ENCODE data around the gene RXFP1.

- TF ChIP-seq RAD21 (IDR thresholded peaks at IDR 0.05; ENCODE audit: low read length), result no peak
- TF ChIP-seq POLR2AphosphoS5 (IDR thresholded peaks at IDR 0.05; ENCODE audit: low read depth, low read length), result no peak
- TF ChIP-seq EP300 (IDR thresholded peaks at IDR 0.05; ENCODE audit: borderline replicate concordance in 1 of 2, low read depth in 1 of 2, low read length in 1 of 2), result no peak
- TF ChIP-seq SIN3A (IDR thresholded peaks at IDR 0.05; ENCODE audit: borderline replicate concordance, low read depth, low read length), result no peak
- TF ChIP-seq NRF1 (IDR thresholded peaks at IDR 0.05; ENCODE audit: low read depth, low read length), result no peak
- TF ChIP-seq FOXM1 (IDR thresholded peaks at IDR 0.05; ENCODE audit: low read depth), result no peak
- no peak for TF ChIP-seq CTCF (IDR thresholded peaks at IDR 0.05)
- no peak for TF ChIP-seq GATA2 (CRISPR knock-in tag; IDR thresholded peaks at IDR 0.05)
- TF ChIP-seq NFIC (IDR thresholded peaks at IDR 0.05; ENCODE audit: borderline replicate concordance), result no peak
Measured at GRCh38 chr4:158566860-158567259, 45.2 kb downstream of the RXFP1 start.

Data from SK-N-SH (cell line).